SK-N-SH (cell line): ENCODE data around the gene UPP1. TPM values are rescaled to one million over a fixed set of nuclear protein-coding genes. Genes with fewer than 3 reads are reported as not detected.

Experiments used
- CTCF ChIA-PET: fragments of 300-600, 350-600 bp; formaldehyde crosslinking; extraction: SDS; loops from one replicate; lab custom pipeline; 2021; lab: Yijun Ruan, JAX
- POLR2A ChIA-PET: fragments of 350-600 bp; sonication (Branson Sonifier 250); formaldehyde crosslinking; extraction: SDS; loops from one replicate; lab custom pipeline; 2020; ENCODE audit warnings: antibody characterized with exemption, inconsistent platforms; lab: Yijun Ruan, JAX
- DNase-seq: peaks from one replicate; pipeline ENCODE4 v3.0.0; 2012
- H2AFZ ChIP-seq: fragments of 200-600 bp; sonication (generic); 2 replicates; pipeline ENCODE4 v1.8.1; 2016; ENCODE audit warnings: antibody characterized with exemption, mild to moderate bottlenecking, low read depth
- H3F3A ChIP-seq: fragments of 200-600 bp; sonication (generic); replicated peaks from 2 replicates; pipeline ENCODE3; 2016; ENCODE audit warnings: antibody characterized with exemption, mild to moderate bottlenecking; ENCODE audit not compliant: insufficient read depth
- H3K27ac ChIP-seq, 2 experiments: fragments of 200-500 bp in 1 of 2; fragments of 200-600 bp in 1 of 2; sonication (Bioruptor generic) in 1 of 2; sonication (generic), shearing (Covaris generic) in 1 of 2; 2 replicates each; pipeline versions ENCODE4 v1.5.1 to v1.6.1; 2014 to 2016; ENCODE audit warnings: low read depth in 2 of 2, inconsistent platforms in 1 of 2, low read length in 1 of 2, mild to moderate bottlenecking in 1 of 2, mixed read lengths in 1 of 2
- H3K27me3 ChIP-seq: fragments of 200-600 bp; sonication (generic), shearing (Covaris generic); 2 replicates; pipeline ENCODE4 v1.6.1; 2016; ENCODE audit warnings: mixed run types; ENCODE audit not compliant: insufficient read depth
- H3K36me3 ChIP-seq, 2 experiments: fragments of 200-500 bp in 1 of 2; fragments of 200-600 bp in 1 of 2; sonication (Bioruptor generic) in 1 of 2; sonication (generic) in 1 of 2; replicated peaks in 1 of 2; 2 replicates each; pipeline versions ENCODE3 to v1.5.1; 2014 to 2016; ENCODE audit warnings: low read length in 1 of 2, mild to moderate bottlenecking in 1 of 2; ENCODE audit not compliant: insufficient read depth in 2 of 2, control insufficient read depth in 1 of 2
- H3K4me1 ChIP-seq, 2 experiments: fragments of 200-500 bp in 1 of 2; fragments of 200-600 bp in 1 of 2; sonication (Bioruptor generic) in 1 of 2; sonication (generic), shearing (Covaris generic) in 1 of 2; 2 replicates each; pipeline versions ENCODE4 v1.5.1 to v1.6.1; 2014 to 2016; ENCODE audit warnings: low read depth in 1 of 2, low read length in 1 of 2, mixed run types in 1 of 2; ENCODE audit not compliant: insufficient read depth in 2 of 2, control insufficient read depth in 1 of 2
- H3K4me2 ChIP-seq: fragments of 200-600 bp; sonication (generic), shearing (Covaris generic); 2 replicates; pipeline ENCODE4 v1.6.1; 2017; ENCODE audit warnings: mixed run types
- H3K4me3 ChIP-seq, 2 experiments: fragments of 200-500 bp in 1 of 2; fragments of 200-600 bp in 1 of 2; sonication (Bioruptor generic) in 1 of 2; sonication (generic), shearing (Covaris generic) in 1 of 2; 2 replicates each; pipeline versions ENCODE4 v1.5.1 to v1.8.1; 2014 to 2016; ENCODE audit warnings: low read depth in 2 of 2, inconsistent platforms in 1 of 2, low read length in 1 of 2, mild to moderate bottlenecking in 1 of 2, mixed read lengths in 1 of 2, moderate library complexity in 1 of 2
- H3K79me2 ChIP-seq: fragments of 200-600 bp; sonication (generic); 2 replicates; pipeline ENCODE4 v1.8.1; 2017; ENCODE audit warnings: mild to moderate bottlenecking; ENCODE audit not compliant: insufficient read depth
- H3K9ac ChIP-seq: fragments of 200-600 bp; sonication (generic); 2 replicates; pipeline ENCODE4 v1.6.1; 2017; ENCODE audit warnings: mixed run types
- H3K9me2 ChIP-seq: fragments of 200-600 bp; sonication (generic); 2 replicates; pipeline ENCODE4 v1.6.1; 2017; ENCODE audit warnings: mixed run types
- H3K9me3 ChIP-seq: fragments of 200-600 bp; sonication (generic); 2 replicates; pipeline ENCODE4 v1.6.1; 2017; ENCODE audit warnings: mixed run types, mild to moderate bottlenecking, moderate library complexity
- H4K20me1 ChIP-seq: fragments of 200-600 bp; sonication (generic); 2 replicates; pipeline ENCODE4 v1.6.1; 2017; ENCODE audit warnings: mild to moderate bottlenecking, mixed run types; ENCODE audit not compliant: insufficient read depth
- CHD2 ChIP-seq: fragments of 150-350 bp; IDR thresholded peaks from 2 replicates; pipeline ENCODE4 v1.6.1; 2018; ENCODE audit warnings: low read length; ENCODE audit not compliant: partially characterized antibody
- ELF1 ChIP-seq: IDR thresholded peaks from 2 replicates; pipeline ENCODE4 v1.4.0; 2012
- EP300 ChIP-seq, 2 experiments: IDR thresholded peaks; 2 replicates each; pipeline versions ENCODE4 v1.4.0 to v1.6.1; 2012; ENCODE audit warnings: borderline replicate concordance in 1 of 2, low read depth in 1 of 2, low read length in 1 of 2
- EZH2phosphoT487 ChIP-seq: fragments of 200-600 bp; sonication (generic); IDR thresholded peaks from 2 replicates; pipeline ENCODE4 v1.6.1; 2017; ENCODE audit warnings: low read depth, mixed run types, mild to moderate bottlenecking, antibody characterized with exemption, moderate library complexity, borderline replicate concordance
- FOXM1 ChIP-seq: IDR thresholded peaks from 2 replicates; pipeline ENCODE4 v1.4.0; 2012; ENCODE audit warnings: low read depth, mild to moderate bottlenecking
- GABPA ChIP-seq: IDR thresholded peaks from 2 replicates; pipeline ENCODE4 v1.4.0; 2012; ENCODE audit warnings: low read depth, mild to moderate bottlenecking
- JUND ChIP-seq: IDR thresholded peaks from 2 replicates; pipeline ENCODE4 v1.4.0; 2012
- MEF2A ChIP-seq: IDR thresholded peaks from 2 replicates; pipeline ENCODE4 v1.4.0; 2012; ENCODE audit warnings: low read depth, borderline replicate concordance
- MXI1 ChIP-seq: IDR thresholded peaks from 2 replicates; pipeline ENCODE4 v1.6.1; 2012; ENCODE audit warnings: mild to moderate bottlenecking, low read depth, low read length, improper control_type of control experiment
- NRF1 ChIP-seq: IDR thresholded peaks from 2 replicates; pipeline ENCODE4 v1.6.1; 2012; ENCODE audit warnings: low read depth, mild to moderate bottlenecking, low read length
- PBX3 ChIP-seq: IDR thresholded peaks from 2 replicates; pipeline ENCODE4; 2012
- POLR2AphosphoS5 ChIP-seq: IDR thresholded peaks from 2 replicates; pipeline ENCODE4 v1.6.1; 2012; ENCODE audit warnings: low read depth, low read length
- RXRA ChIP-seq: IDR thresholded peaks from 2 replicates; pipeline ENCODE4 v1.4.0; 2012; ENCODE audit warnings: low read depth, mild to moderate bottlenecking, borderline replicate concordance
- SIN3A ChIP-seq: IDR thresholded peaks from 2 replicates; pipeline ENCODE4 v1.6.1; 2012; ENCODE audit warnings: low read depth, mild to moderate bottlenecking, low read length, moderate library complexity, borderline replicate concordance
- TAF1 ChIP-seq: IDR thresholded peaks from 2 replicates; pipeline ENCODE4 v1.6.1; 2012; ENCODE audit warnings: low read depth, mild to moderate bottlenecking, low read length, moderate library complexity, borderline replicate concordance
- TCF12 ChIP-seq: IDR thresholded peaks from 2 replicates; pipeline ENCODE4 v1.4.0; 2012
- ZBTB33 ChIP-seq: IDR thresholded peaks from 2 replicates; pipeline ENCODE4 v1.4.0; 2012; ENCODE audit warnings: low read depth, borderline replicate concordance
- WGBS: methylation state at CpG from one replicate; pipeline ENCODE4 v1.1.6; 2017; ENCODE audit warnings: low lambda C conversion rate; 5-methylcytosine and 5-hydroxymethylcytosine counted together
- polyA plus RNA-seq, 3 experiments: library from polyadenylated mRNA; depleted of rRNA; stranded (reverse); fragments of >200 nt; gene quantifications; 2 replicates each; pipeline ENCODE4 v1.2.3, GENCODE V29; 2012
- TF ChIP-seq, protein P1 (sequence below): IDR thresholded peaks from 2 replicates; pipeline ENCODE4 v1.6.1; 2012; ENCODE audit warnings: mild to moderate bottlenecking, low read depth, low read length, moderate library complexity
- TF ChIP-seq, protein P2 (sequence below): fragments of 150-350 bp; IDR thresholded peaks from 2 replicates; pipeline ENCODE4 v1.6.1; 2017; ENCODE audit warnings: antibody characterized with exemption, low read length, low read depth, borderline replicate concordance
- TF ChIP-seq, protein P3 (sequence below): IDR thresholded peaks from 2 replicates; pipeline ENCODE4 v1.4.0; 2012; ENCODE audit warnings: low read depth

Gene UPP1
- polyA plus RNA-seq, 1 of the 3 experiments (the other 2 are of a cell fraction), result 56.9 TPM

GRCh38 chr7:48113275-48113674 lies 24.2 kb downstream of the UPP1 start:
- Histone ChIP-seq H3K4me2 (no peak overlapping the region), H3K4me1 (peaks cover 0 to 4% of the 10 kb centered on the region in 2 experiments; a peak in 1 of 4 replicates), H2AFZ (no peak overlapping the region), H3K36me3 (peaks cover 6 to 8% of the 10 kb centered on the region in 2 experiments), H3F3A (no peaks in the 10 kb centered on the region), H3K9ac (no peak overlapping the region), H4K20me1 (no peaks in the 10 kb centered on the region), H3K27ac (no peak overlapping the region), H3K9me2 (no peaks in the 10 kb centered on the region), H3K79me2 (no peaks in the 10 kb centered on the region), H3K27me3 (no peaks in the 10 kb centered on the region), H3K4me3 (no peak overlapping the region), H3K9me3 (no peaks in the 10 kb centered on the region)
- 96% methylated on average over 6 of the region's 6 CpGs for WGBS
- TF ChIP-seq ZBTB33 (no peak), PBX3 (no peak), SIN3A (no peak), NRF1 (no peak), MEF2A (no peak), EZH2phosphoT487 (no peak), EP300 (IDR thresholded peaks at IDR 0.05; ENCODE audit: borderline replicate concordance in 1 of 2, low read depth in 1 of 2, low read length in 1 of 2) (no peak)
- CTCF ChIA-PET, result interaction anchor here (0.7 to 12.8 kb wide), 3 partner anchors 75 to 169 kb away, joined by 4 to 185 read pairs (median 15); no protein-coding TSS in a partner anchor
- no peak for DNase-seq
- POLR2A ChIA-PET, result no interaction called here

DNA sequence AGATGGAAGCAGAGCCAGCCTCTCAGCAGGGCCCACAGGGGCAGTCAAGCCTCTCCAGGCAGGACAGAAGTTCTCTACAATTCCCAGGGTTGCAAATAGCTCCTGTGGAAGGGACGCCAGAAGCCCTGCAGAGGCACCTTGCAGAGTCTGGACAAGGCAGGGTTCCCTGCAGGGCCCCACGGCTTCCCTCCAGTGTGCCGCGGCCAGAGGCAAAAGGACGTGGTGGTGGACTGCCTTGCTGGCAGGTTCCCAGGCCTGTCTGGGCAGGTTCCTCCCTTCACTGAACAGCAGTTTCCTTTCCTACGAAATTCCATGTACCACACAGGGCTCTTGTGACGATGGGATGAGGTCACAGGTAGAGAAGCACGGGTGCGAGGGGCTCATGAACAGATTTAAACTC lies 25.1 kb downstream of the UPP1 start:
- H3K9ac ChIP-seq, result no peak overlapping the region
- H3K79me2 ChIP-seq, result no peaks in the 10 kb centered on the region
- no peaks in the 10 kb centered on the region for H3K27me3 ChIP-seq
- no peaks in the 10 kb centered on the region for H3K9me2 ChIP-seq
- no peak overlapping the region for H3K27ac ChIP-seq
- no peak overlapping the region for H2AFZ ChIP-seq
- ChIA-PET POLR2A (no interaction called here), CTCF (interaction anchor here (0.6 to 2.4 kb wide), 4 partner anchors 9 to 169 kb away, joined by 3 to 15 read pairs (median 4); no protein-coding TSS in a partner anchor)
- no peak overlapping the region for H3K4me3 ChIP-seq
- no peaks in the 10 kb centered on the region for H3F3A ChIP-seq
- no peaks in the 10 kb centered on the region for H3K9me3 ChIP-seq
- H3K4me1 ChIP-seq, result peaks cover 0 to 4% of the 10 kb centered on the region in 2 experiments; a peak in 1 of 4 replicates
- H3K36me3 ChIP-seq, result no peaks in the 10 kb centered on the region
- 82% methylated on average over 9 of the region's 9 CpGs for WGBS
- H3K4me2 ChIP-seq, result no peak overlapping the region
- peak; percentile 6 for DNase-seq
- no peaks in the 10 kb centered on the region for H4K20me1 ChIP-seq
- TF ChIP-seq SIN3A (no peak), MXI1 (no peak), MEF2A (no peak), ELF1 (no peak), TAF1 (no peak), RXRA (no peak), FOXM1 (no peak), NRF1 (no peak), CHD2 (no peak), TCF12 (no peak), POLR2AphosphoS5 (no peak), JUND (no peak), GABPA (no peak), EP300 (IDR thresholded peaks at IDR 0.05; ENCODE audit: borderline replicate concordance in 1 of 2, low read depth in 1 of 2, low read length in 1 of 2) (no peak)
- TF ChIP-seq, protein P1, sequence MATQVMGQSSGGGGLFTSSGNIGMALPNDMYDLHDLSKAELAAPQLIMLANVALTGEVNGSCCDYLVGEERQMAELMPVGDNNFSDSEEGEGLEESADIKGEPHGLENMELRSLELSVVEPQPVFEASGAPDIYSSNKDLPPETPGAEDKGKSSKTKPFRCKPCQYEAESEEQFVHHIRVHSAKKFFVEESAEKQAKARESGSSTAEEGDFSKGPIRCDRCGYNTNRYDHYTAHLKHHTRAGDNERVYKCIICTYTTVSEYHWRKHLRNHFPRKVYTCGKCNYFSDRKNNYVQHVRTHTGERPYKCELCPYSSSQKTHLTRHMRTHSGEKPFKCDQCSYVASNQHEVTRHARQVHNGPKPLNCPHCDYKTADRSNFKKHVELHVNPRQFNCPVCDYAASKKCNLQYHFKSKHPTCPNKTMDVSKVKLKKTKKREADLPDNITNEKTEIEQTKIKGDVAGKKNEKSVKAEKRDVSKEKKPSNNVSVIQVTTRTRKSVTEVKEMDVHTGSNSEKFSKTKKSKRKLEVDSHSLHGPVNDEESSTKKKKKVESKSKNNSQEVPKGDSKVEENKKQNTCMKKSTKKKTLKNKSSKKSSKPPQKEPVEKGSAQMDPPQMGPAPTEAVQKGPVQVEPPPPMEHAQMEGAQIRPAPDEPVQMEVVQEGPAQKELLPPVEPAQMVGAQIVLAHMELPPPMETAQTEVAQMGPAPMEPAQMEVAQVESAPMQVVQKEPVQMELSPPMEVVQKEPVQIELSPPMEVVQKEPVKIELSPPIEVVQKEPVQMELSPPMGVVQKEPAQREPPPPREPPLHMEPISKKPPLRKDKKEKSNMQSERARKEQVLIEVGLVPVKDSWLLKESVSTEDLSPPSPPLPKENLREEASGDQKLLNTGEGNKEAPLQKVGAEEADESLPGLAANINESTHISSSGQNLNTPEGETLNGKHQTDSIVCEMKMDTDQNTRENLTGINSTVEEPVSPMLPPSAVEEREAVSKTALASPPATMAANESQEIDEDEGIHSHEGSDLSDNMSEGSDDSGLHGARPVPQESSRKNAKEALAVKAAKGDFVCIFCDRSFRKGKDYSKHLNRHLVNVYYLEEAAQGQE, result no peak
- TF ChIP-seq, protein P2, sequence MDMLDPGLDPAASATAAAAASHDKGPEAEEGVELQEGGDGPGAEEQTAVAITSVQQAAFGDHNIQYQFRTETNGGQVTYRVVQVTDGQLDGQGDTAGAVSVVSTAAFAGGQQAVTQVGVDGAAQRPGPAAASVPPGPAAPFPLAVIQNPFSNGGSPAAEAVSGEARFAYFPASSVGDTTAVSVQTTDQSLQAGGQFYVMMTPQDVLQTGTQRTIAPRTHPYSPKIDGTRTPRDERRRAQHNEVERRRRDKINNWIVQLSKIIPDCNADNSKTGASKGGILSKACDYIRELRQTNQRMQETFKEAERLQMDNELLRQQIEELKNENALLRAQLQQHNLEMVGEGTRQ, result no peak
- TF ChIP-seq, protein P3, sequence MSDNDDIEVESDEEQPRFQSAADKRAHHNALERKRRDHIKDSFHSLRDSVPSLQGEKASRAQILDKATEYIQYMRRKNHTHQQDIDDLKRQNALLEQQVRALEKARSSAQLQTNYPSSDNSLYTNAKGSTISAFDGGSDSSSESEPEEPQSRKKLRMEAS, result no peak
